ENCODE results near the gene ABHD15.

Gene ABHD15

DNA sequence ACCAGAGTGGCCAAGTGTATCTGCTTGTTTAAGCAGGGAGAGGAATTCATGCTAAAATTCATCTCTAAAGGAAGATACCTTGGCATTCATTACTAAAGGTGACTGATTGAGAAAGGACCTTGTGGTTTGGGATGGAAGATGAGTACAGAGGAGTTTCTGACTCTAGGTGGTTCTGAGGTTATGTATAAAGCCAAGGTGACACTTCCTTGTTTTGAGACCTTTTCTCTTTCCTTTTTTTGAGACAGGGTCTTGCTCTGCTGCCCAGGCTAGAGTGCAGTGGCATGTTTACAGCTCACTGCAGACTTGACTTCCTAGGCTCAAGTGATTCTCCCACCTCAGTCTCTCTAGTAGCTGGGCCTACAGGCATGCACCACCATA lies 9.1 kb downstream of the ABHD15 start:
- no peak overlapping the region for H3K4me3 Mint-ChIP-seq
- no peaks in the 10 kb centered on the region for H3K9me3 Mint-ChIP-seq
- peak overlapping the region; percentile 50 for H3K27ac Mint-ChIP-seq

DNA sequence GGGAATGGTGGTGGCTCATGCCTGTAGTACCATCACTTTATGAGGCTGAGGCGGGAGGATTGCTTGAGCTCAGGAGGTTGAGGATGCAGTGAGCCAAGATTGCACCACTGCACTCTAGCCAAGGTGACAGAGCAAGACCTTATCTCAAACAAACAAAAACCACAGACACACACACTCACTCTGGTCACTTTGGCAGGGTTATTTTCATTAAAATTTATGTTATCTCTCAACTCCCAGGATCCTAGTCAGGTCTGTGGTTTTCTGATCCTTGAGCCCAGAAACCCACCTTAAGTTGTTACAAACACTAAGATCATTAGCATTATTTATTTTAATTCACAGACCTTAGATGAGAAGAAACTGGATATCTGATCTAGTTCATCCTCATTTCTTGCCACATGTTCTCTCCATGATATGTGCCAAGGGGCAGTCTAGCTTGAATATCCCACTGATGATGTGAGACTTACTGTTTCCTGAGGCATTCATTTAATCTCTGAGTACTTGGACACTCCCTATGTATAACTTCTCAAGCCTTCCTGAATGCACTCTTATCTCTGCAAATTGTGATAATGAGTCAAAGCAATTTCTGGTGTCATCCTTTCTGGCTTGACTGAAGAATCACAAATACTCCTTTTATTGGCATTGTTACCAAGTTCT lies 9.6 kb downstream of the ABHD15 start:
- peaks cover 11% of the 10 kb centered on the region for H3K36me3 Mint-ChIP-seq (ENCODE audit: low read depth)
- H3K4me3 Mint-ChIP-seq: no peak overlapping the region
- peak overlapping the region; percentile 50 for H3K27ac Mint-ChIP-seq
- H3K4me1 Mint-ChIP-seq (ENCODE audit: low read depth): peaks cover 13% of the 10 kb centered on the region
- H3K27me3 Mint-ChIP-seq (ENCODE audit: low read depth): no peaks in the 10 kb centered on the region
- H3K9me3 Mint-ChIP-seq: no peaks in the 10 kb centered on the region

More for the DNA sequence above, 9.1 kb downstream of the ABHD15 start:
- H3K4me1 Mint-ChIP-seq (ENCODE audit: low read depth): peaks cover 13% of the 10 kb centered on the region
- peaks cover 13% of the 10 kb centered on the region for H3K36me3 Mint-ChIP-seq (ENCODE audit: low read depth)
- H3K27me3 Mint-ChIP-seq (ENCODE audit: low read depth): no peaks in the 10 kb centered on the region

DNA sequence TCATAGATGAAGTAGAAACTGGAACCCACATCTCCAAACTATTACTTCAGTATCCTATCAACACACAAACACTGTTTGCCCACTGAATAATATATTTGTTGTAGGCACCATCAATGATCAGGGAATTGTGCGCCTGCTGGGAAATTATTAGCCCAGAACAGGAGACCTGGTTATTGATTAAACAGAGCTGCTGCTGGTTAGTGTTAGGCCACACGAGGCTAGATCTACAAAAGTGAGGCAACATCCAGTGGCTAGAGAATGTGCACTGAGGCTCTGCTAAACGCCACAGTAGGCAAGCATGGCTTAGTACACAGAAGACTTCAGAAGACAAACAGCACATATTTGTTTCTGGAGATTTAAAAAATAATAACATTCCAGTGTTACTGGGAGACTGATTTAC lies 11.0 kb downstream of the ABHD15 start:
- peaks cover 13% of the 10 kb centered on the region for H3K4me1 Mint-ChIP-seq (ENCODE audit: low read depth)
- no peak overlapping the region for H3K27ac Mint-ChIP-seq
- no peaks in the 10 kb centered on the region for H3K9me3 Mint-ChIP-seq
- H3K27me3 Mint-ChIP-seq (ENCODE audit: low read depth): no peaks in the 10 kb centered on the region
- no peak overlapping the region for H3K4me3 Mint-ChIP-seq
- H3K36me3 Mint-ChIP-seq (ENCODE audit: low read depth): peaks cover 6% of the 10 kb centered on the region

DNA sequence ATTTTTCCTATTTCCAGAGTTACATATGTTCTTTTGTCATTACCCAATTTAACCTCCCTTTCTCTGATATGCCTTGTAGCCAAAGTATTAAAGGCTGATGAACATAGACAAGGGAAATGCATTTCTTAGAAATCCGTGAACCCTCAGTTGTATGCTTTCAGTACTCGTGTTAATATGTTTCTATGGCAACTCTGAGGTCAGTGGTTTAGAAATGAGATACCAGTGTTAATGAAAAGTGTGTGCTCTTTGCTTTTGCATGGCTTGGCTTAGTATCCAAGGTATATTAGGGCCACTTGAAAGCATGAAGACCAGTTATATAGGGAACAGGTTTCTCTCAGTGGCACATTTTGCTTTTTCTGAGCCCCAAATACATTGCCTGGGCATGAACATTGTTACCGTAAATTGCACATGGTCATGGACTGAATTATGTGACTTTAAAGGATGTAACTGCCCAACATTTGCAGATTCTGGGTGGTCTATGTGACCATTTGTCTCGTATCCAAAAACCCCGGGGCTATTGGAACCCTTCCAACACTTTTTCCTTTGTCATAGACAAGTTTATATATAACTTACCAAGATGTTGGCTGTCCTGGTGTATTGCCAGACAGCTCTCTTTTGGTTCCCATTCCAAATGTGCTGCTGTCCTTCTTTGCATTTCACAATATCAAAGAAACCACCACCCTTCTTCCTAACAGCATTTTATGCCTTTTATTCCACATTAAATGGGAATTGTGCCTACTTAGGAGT lies 17.5 kb downstream of the ABHD15 start:
- Mint-ChIP-seq H3K36me3 (ENCODE audit: low read depth) (peaks cover 10% of the 10 kb centered on the region), H3K4me3 (no peak overlapping the region), H3K27ac (no peak overlapping the region), H3K27me3 (ENCODE audit: low read depth) (no peaks in the 10 kb centered on the region), H3K9me3 (no peaks in the 10 kb centered on the region), H3K4me1 (ENCODE audit: low read depth) (peaks cover 4% of the 10 kb centered on the region)

DNA sequence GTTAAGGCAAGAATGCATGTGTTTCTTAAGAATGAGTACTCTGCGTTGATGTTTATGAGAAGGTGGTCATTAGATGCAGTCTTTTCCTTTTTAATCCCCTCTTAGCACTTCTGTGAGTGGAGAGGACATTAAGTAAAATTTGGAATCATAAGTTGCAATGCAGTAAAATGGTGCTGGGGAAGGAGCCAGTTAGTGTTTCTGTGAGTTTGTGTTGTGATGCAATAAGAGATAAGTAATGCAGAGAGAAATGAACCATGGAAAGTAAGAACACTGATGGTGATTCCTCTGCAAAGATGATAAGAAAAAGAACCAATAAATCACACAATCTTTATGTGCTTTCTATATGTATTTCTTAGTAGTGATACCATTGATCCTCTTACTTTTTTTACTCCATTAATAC lies 20.0 kb downstream of the ABHD15 start:
- peaks cover 4% of the 10 kb centered on the region for H3K4me1 Mint-ChIP-seq (ENCODE audit: low read depth)
- peaks cover 22% of the 10 kb centered on the region for H3K36me3 Mint-ChIP-seq (ENCODE audit: low read depth)
- H3K27me3 Mint-ChIP-seq (ENCODE audit: low read depth): no peaks in the 10 kb centered on the region
- no peak overlapping the region for H3K27ac Mint-ChIP-seq
- no peaks in the 10 kb centered on the region for H3K9me3 Mint-ChIP-seq
- H3K4me3 Mint-ChIP-seq: no peak overlapping the region

DNA sequence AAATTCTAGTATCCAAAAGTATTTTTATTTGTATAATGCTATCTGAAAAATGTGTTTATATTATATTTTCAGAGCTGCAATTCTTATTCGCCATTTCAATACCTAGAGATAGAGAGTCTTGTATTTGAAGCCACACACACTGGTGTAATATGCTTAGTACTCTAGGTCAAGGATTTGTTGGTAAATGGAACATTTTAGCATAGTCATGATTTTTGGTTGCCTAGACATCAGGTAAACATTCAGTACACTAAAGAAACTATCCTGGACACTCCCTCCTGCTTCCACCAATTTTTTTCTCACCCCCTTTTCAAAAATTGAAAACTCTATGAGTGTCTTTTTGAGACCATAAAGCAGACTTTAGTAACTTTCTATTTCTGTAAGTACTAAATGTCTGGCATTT lies 20.8 kb downstream of the ABHD15 start:
- Mint-ChIP-seq H3K27ac (no peak overlapping the region), H3K36me3 (ENCODE audit: low read depth) (peaks cover 22% of the 10 kb centered on the region), H3K4me1 (ENCODE audit: low read depth) (peaks cover 4% of the 10 kb centered on the region), H3K4me3 (no peak overlapping the region), H3K9me3 (no peaks in the 10 kb centered on the region), H3K27me3 (ENCODE audit: low read depth) (no peaks in the 10 kb centered on the region)

DNA sequence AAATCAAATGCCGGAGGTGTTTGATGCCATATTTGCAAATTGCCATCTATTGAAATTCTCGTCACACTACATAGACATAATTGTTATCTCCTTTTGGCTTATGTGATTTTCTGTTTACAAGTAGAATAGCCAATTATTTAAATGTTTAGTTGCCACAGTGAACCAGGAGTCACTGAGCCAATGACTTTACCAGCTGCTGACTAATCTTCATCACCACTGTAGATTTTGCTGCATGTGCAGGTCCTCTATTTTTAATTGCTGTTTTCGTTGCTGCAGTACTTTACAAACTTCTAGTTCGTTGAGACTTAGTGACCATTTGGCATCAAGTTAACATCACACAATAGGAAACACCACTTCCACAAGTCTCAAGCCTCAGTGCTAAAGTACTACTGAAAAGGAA lies 22.8 kb downstream of the ABHD15 start:
- no peak overlapping the region for H3K27ac Mint-ChIP-seq
- peaks cover 22% of the 10 kb centered on the region for H3K36me3 Mint-ChIP-seq (ENCODE audit: low read depth)

DNA sequence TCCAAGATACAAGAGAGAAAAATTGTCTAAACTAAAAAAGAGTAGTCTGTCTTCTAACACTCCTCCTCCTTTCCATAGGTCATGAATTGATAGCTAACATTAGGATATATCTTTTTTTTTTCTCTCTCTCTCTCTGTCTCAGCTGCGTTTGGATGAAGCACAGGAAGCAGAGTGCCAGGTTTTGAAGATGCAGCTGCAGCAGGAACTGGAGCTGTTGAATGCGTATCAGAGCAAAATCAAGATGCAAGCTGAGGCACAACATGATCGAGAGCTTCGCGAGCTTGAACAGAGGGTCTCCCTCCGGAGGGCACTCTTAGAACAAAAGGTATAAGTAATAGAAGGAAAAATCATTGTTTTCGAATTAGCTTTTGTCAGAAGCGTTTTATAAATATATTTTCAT lies 32.9 kb downstream of the ABHD15 start:
- peaks cover 23% of the 10 kb centered on the region for H3K36me3 Mint-ChIP-seq (ENCODE audit: low read depth)
- no peaks in the 10 kb centered on the region for H3K27me3 Mint-ChIP-seq (ENCODE audit: low read depth)
- no peak overlapping the region for H3K4me3 Mint-ChIP-seq
- no peaks in the 10 kb centered on the region for H3K9me3 Mint-ChIP-seq
- no peaks in the 10 kb centered on the region for H3K4me1 Mint-ChIP-seq (ENCODE audit: low read depth)
- no peak overlapping the region for H3K27ac Mint-ChIP-seq

More for the DNA sequence above, 22.8 kb downstream of the ABHD15 start:
- H3K27me3 Mint-ChIP-seq (ENCODE audit: low read depth): no peaks in the 10 kb centered on the region
- no peaks in the 10 kb centered on the region for H3K9me3 Mint-ChIP-seq
- no peak overlapping the region for H3K4me3 Mint-ChIP-seq
- H3K4me1 Mint-ChIP-seq (ENCODE audit: low read depth): peaks cover 4% of the 10 kb centered on the region

DNA sequence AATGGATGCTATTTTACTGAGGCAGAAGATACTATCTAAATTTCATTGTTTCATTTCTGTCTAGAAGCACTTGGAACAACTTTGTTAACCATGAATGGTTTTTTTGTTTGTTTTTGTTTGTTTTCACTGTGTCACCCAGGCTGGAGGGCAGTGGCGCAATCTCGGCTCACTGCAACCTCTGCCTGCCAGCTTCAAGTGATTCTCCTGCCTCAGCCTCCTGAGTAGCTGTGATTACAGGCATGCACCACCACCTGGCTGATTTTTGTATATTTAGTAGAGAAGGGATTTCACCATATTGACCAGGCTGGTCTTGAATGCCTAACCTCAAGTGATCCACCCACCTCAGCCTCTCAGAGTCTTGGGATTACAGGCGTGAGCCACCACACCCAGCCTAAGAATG lies 40.5 kb downstream of the ABHD15 start:
- peaks cover 3% of the 10 kb centered on the region for H3K4me1 Mint-ChIP-seq (ENCODE audit: low read depth)
- no peak overlapping the region for H3K4me3 Mint-ChIP-seq
- no peaks in the 10 kb centered on the region for H3K27me3 Mint-ChIP-seq (ENCODE audit: low read depth)
- no peaks in the 10 kb centered on the region for H3K9me3 Mint-ChIP-seq
- H3K36me3 Mint-ChIP-seq (ENCODE audit: low read depth): peaks cover 17% of the 10 kb centered on the region
- H3K27ac Mint-ChIP-seq: no peak overlapping the region

DNA sequence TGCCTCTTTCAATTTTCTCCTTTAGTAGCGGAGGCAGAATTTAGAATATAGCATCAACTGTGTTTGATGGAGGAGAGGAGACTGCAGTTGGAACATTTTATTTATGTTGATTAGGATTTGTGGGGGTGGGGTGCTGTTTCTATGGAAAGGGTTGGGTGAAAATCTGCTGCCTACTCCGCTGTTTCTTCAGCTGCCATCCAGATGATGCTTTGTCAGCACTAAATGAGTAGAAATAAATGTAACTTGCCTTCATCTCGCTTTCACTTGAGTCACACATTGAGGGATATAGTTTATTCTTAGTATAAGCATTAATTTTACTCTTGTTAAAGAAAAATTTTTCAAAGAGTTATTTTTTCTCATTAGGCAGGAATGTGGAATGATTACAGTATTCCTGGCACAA lies 42.1 kb downstream of the ABHD15 start:
- H3K27ac Mint-ChIP-seq: no peak overlapping the region
- H3K4me1 Mint-ChIP-seq (ENCODE audit: low read depth): peaks cover 3% of the 10 kb centered on the region
- no peaks in the 10 kb centered on the region for H3K27me3 Mint-ChIP-seq (ENCODE audit: low read depth)
- no peak overlapping the region for H3K4me3 Mint-ChIP-seq
- no peaks in the 10 kb centered on the region for H3K9me3 Mint-ChIP-seq
- peaks cover 13% of the 10 kb centered on the region for H3K36me3 Mint-ChIP-seq (ENCODE audit: low read depth)

DNA sequence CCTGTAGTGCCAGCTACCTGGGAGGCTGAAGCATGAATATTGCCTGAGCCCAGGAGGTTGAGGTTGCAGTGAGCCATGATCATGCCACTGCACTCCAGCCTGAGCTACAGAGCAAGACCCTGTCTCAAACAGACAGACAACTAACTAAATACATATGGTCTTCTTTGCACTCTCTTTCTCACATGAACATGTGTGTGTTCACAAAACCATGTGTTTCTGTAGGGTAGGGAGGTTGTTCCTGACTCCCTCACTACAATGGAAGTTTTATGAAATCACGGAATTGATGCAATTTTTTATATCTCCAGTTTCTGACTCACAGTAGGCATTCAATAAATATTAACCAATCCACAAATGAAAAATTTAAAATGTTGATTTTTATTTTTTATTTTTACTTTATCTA lies 48.5 kb downstream of the ABHD15 start:
- Mint-ChIP-seq H3K4me1 (ENCODE audit: low read depth) (no peaks in the 10 kb centered on the region), H3K9me3 (no peaks in the 10 kb centered on the region), H3K4me3 (no peak overlapping the region), H3K36me3 (ENCODE audit: low read depth) (peaks cover 25% of the 10 kb centered on the region), H3K27me3 (ENCODE audit: low read depth) (no peaks in the 10 kb centered on the region), H3K27ac (no peak overlapping the region)

DNA sequence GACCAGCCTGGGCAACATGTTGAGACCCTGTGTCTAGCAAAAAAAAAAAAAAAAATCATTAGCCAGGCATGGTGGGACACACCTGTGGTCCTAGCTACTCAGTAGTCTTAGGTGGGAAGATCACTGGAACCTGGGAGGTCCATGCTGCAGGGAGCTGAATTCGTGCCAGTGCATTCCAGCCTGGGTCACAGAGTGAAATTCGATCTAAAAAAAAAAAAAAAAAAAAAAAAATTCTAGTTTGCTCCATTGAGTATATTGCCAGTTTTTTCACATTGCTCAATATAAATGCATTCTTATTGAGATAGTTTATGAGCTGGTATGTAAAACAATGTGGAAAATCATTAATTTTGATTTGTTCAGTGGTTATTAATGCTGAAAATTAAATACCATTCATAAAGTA lies 52.0 kb downstream of the ABHD15 start:
- Mint-ChIP-seq H3K36me3 (ENCODE audit: low read depth) (peaks cover 17% of the 10 kb centered on the region), H3K27me3 (ENCODE audit: low read depth) (no peaks in the 10 kb centered on the region), H3K4me1 (ENCODE audit: low read depth) (no peaks in the 10 kb centered on the region)

DNA sequence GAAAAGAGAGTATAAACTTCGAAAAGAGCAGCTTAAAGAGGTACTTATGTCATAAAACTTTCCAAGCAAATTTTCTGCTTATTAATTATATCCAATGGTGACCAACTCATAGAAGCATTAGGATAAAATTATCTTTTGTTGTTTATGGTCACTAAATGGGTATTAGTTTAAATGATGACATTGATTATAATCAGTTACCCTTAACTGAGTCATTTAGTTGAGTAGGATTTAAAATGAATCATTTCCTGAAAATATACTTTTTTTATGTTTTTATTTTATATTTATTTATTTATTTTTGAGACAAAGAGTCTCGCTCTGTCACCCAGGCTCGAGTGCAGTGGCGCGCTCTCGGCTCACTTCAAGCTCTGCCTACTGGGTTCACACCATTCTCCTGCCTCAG lies 55.9 kb downstream of the ABHD15 start:
- no peaks in the 10 kb centered on the region for H3K27me3 Mint-ChIP-seq (ENCODE audit: low read depth)
- H3K27ac Mint-ChIP-seq: no peak overlapping the region
- H3K9me3 Mint-ChIP-seq: no peaks in the 10 kb centered on the region
- peaks cover 12% of the 10 kb centered on the region for H3K36me3 Mint-ChIP-seq (ENCODE audit: low read depth)
- no peak overlapping the region for H3K4me3 Mint-ChIP-seq
- no peaks in the 10 kb centered on the region for H3K4me1 Mint-ChIP-seq (ENCODE audit: low read depth)

More for the DNA sequence above, 52.0 kb downstream of the ABHD15 start:
- Mint-ChIP-seq H3K4me3 (no peak overlapping the region), H3K27ac (no peak overlapping the region), H3K9me3 (no peaks in the 10 kb centered on the region)
